ENCODE results near the gene TEAD4.

The TEAD4 gene

GRCh38 chr12:3085341-3086139 is 126.3 kb downstream of the TEAD4 start:
- no peak for DNase-seq

- no peak for DNase-seq
Measured at GRCh38 chr12:3086211-3086610, 127.0 kb downstream of the TEAD4 start.

GRCh38 chr12:3086729-3087323 is 127.6 kb downstream of the TEAD4 start:
- no peak for DNase-seq

- DNase-seq, result no peak
Measured at GRCh38 chr12:3087758-3088650, 128.8 kb downstream of the TEAD4 start.

- DNase-seq, result no peak
Measured at GRCh38 chr12:3089588-3089987, 130.4 kb downstream of the TEAD4 start.
